ENCODE measurements around the gene ZNF608. TPM values are rescaled to one million over a fixed set of nuclear protein-coding genes. Genes with fewer than 3 reads are reported as not detected.

ZNF608 gene
- total RNA-seq, 1 donor from 2014 or later, result 35.0 TPM

DNA sequence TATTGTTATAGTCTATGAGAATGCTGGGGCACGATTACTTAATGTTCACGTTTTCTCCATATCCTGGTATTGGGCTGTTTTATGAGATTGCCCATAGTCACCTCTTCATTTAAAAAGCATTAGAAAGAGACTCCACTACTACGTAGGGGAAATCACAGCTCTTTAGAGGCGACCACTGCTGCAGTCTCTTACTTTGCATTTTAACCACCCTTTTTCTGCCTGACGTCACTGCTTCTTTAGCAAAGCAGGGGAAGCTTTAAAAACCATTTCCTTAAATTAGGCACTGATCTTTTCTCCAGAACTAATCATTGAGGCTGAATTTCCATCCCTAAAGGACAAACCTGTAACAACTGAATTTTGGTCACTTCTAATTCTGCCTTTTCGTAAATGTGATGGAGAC is 38.9 kb downstream of the ZNF608 start:
- Mint-ChIP-seq H3K4me3 (no peak overlapping the region), H3K36me3 (no peaks in the 10 kb centered on the region), H3K4me1 (peaks cover 74% of the 10 kb centered on the region), H3K27me3 (ENCODE audit: low read depth) (no peaks in the 10 kb centered on the region), H3K27ac (no peak overlapping the region), H3K9me3 (no peaks in the 10 kb centered on the region)
- TF ChIP-seq, protein P1, sequence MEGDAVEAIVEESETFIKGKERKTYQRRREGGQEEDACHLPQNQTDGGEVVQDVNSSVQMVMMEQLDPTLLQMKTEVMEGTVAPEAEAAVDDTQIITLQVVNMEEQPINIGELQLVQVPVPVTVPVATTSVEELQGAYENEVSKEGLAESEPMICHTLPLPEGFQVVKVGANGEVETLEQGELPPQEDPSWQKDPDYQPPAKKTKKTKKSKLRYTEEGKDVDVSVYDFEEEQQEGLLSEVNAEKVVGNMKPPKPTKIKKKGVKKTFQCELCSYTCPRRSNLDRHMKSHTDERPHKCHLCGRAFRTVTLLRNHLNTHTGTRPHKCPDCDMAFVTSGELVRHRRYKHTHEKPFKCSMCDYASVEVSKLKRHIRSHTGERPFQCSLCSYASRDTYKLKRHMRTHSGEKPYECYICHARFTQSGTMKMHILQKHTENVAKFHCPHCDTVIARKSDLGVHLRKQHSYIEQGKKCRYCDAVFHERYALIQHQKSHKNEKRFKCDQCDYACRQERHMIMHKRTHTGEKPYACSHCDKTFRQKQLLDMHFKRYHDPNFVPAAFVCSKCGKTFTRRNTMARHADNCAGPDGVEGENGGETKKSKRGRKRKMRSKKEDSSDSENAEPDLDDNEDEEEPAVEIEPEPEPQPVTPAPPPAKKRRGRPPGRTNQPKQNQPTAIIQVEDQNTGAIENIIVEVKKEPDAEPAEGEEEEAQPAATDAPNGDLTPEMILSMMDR (IDR thresholded peaks at IDR 0.05; ENCODE audit: unreplicated experiment), result no peak
- no peak for DNase-seq (ENCODE audit: low spot score in 2 of 2, unreplicated experiment in 2 of 2)

DNA sequence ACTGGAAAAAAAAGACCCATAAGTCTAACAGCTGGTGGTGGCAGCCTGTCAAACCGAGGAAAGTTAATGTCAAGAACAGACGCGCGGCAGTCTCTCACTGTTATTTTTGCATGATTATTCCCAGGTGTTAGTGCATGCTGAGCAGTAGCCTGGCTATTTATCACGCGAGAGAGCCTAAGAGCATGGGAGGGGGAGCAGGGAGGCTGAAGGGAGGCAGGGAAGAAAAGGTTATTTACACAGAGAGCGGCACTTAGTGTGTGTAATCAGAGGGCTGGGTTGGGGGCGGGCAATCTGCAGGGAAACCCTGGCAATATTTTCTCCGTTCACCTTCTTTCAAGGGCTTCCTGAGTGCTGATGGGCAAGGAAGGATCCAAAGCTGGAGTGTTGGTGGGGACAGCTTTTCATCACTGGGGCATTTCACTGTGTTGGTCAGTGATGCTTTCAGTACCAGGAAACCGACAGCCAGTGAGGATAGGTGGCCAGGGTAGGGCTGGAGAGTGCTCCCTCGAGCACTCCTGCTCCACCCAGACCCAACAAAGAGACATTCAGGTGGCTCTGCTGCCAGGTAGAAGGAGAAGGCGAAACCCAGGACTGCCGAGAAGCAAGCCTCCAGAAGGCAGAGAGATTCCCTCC is 39.6 kb downstream of the ZNF608 start:
- Mint-ChIP-seq H3K27ac (peak overlapping the region; percentile 22), H3K4me3 (peak overlapping the region; percentile 16), H3K27me3 (ENCODE audit: low read depth) (no peaks in the 10 kb centered on the region), H3K4me1 (peaks cover 80% of the 10 kb centered on the region), H3K36me3 (no peaks in the 10 kb centered on the region), H3K9me3 (no peaks in the 10 kb centered on the region)
- no peak for DNase-seq (ENCODE audit: low spot score in 2 of 2, unreplicated experiment in 2 of 2)
- TF ChIP-seq, protein P1 (IDR thresholded peaks at IDR 0.05; ENCODE audit: unreplicated experiment), result no peak

DNA sequence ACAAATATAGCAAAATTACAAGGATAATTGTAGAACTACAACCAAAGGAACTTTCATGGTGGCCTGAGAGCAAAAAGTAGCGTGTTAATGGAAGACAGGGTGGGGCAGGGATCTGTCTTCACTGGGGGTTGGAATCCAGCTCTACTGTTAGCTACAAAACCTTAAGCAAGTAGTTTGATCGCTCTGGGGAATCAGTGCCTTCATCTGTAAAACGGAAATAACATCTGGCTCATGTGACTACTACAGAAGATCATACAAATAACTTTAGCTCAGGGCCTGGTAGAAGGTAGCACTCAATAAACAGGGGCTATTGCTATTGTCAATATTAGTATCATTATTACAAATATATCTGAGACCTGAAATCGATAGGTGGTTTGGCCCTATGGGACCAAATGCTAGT is 40.4 kb downstream of the ZNF608 start:
- no peak overlapping the region for H3K4me3 Mint-ChIP-seq
- no peak overlapping the region for H3K27ac Mint-ChIP-seq
- TF ChIP-seq, protein P1 (IDR thresholded peaks at IDR 0.05; ENCODE audit: unreplicated experiment), result no peak
- no peak for DNase-seq (ENCODE audit: low spot score in 2 of 2, unreplicated experiment in 2 of 2)
- no peaks in the 10 kb centered on the region for H3K9me3 Mint-ChIP-seq
- H3K27me3 Mint-ChIP-seq (ENCODE audit: low read depth), result no peaks in the 10 kb centered on the region
- H3K4me1 Mint-ChIP-seq, result peaks cover 87% of the 10 kb centered on the region
- no peaks in the 10 kb centered on the region for H3K36me3 Mint-ChIP-seq

- peaks cover 91% of the 10 kb centered on the region for H3K4me1 Mint-ChIP-seq
- H3K27ac Mint-ChIP-seq, result no peak overlapping the region
- TF ChIP-seq, protein P1 (IDR thresholded peaks at IDR 0.05; ENCODE audit: unreplicated experiment), result no peak
- H3K36me3 Mint-ChIP-seq, result peaks cover 2% of the 10 kb centered on the region
- H3K27me3 Mint-ChIP-seq (ENCODE audit: low read depth), result no peaks in the 10 kb centered on the region
- H3K9me3 Mint-ChIP-seq, result no peaks in the 10 kb centered on the region
- DNase-seq (ENCODE audit: low spot score in 2 of 2, unreplicated experiment in 2 of 2), result no peak
- no peak overlapping the region for H3K4me3 Mint-ChIP-seq
These were observed 40.9 kb downstream of the ZNF608 start for GRCh38 chr5:124705577-124705976.

- no peaks in the 10 kb centered on the region for H3K9me3 Mint-ChIP-seq
- no peak overlapping the region for H3K27ac Mint-ChIP-seq
- peaks cover 5% of the 10 kb centered on the region for H3K36me3 Mint-ChIP-seq
- TF ChIP-seq, protein P1 (IDR thresholded peaks at IDR 0.05; ENCODE audit: unreplicated experiment), result no peak
- DNase-seq (ENCODE audit: low spot score in 2 of 2, unreplicated experiment in 2 of 2), result no peak
- no peaks in the 10 kb centered on the region for H3K27me3 Mint-ChIP-seq (ENCODE audit: low read depth)
- H3K4me3 Mint-ChIP-seq, result no peak overlapping the region
- H3K4me1 Mint-ChIP-seq, result peaks cover 90% of the 10 kb centered on the region
These were observed 41.7 kb downstream of the ZNF608 start for GRCh38 chr5:124704594-124705284.

All from mesothelial cell of epicardium (in vitro differentiated cells).